IMR-90 (cell line): ENCODE measurements around the gene TMEM161B. TPM values are rescaled to one million over a fixed set of nuclear protein-coding genes. Genes with fewer than 3 reads are reported as not detected.

ENCODE experiments used
- ATAC-seq: fragments of 200-7000 bp; cut with Tn5 transposase; 2 replicates; pipeline ENCODE4 v1.9.1; 2020; ENCODE audit warnings: low read depth, mild to moderate bottlenecking, moderate library complexity
- BruUV-seq: library from RNA; stranded (reverse); fragments of 400-500 nt; replicated peaks from 2 replicates; lab custom pipeline; 2021; lab: Mats Ljungman, UMichigan
- CTCF ChIA-PET: fragments of 300-600 bp; formaldehyde crosslinking; extraction: SDS; loops from one replicate; lab custom pipeline; 2021; ENCODE audit warnings: antibody characterized with exemption; lab: Yijun Ruan, JAX
- POLR2A ChIA-PET: fragments of 300-600 bp; sonication (Branson Sonifier 250); formaldehyde crosslinking; loops from one replicate; lab custom pipeline; 2022; ENCODE audit warnings: antibody characterized with exemption; ENCODE audit not compliant: unreplicated experiment; lab: Charles Lee
- DNase-seq: peaks from one replicate; pipeline ENCODE4 v3.0.0; 2013
- H2AFZ ChIP-seq: replicated peaks from 2 replicates; pipeline ENCODE3; 2013; ENCODE audit warnings: low read length, mild to moderate bottlenecking; ENCODE audit not compliant: poor library complexity
- H2AK5ac ChIP-seq: 2 replicates; pipeline ENCODE4 v1.6.1; 2013; ENCODE audit warnings: low read depth, low read length, inconsistent platforms
- H2AK9ac ChIP-seq: replicated peaks from 2 replicates; pipeline ENCODE3; 2013; ENCODE audit warnings: mild to moderate bottlenecking, low read depth, low read length, moderate library complexity; ENCODE audit not compliant: poor library complexity
- H2BK120ac ChIP-seq: 2 replicates; pipeline ENCODE4 v1.6.1; 2013; ENCODE audit warnings: low read depth, low read length, inconsistent platforms
- H2BK15ac ChIP-seq: 3 replicates; pipeline ENCODE4 v1.6.1; 2013; ENCODE audit warnings: low read depth, low read length, inconsistent platforms
- H2BK20ac ChIP-seq: 2 replicates; pipeline ENCODE4 v1.6.1; 2013; ENCODE audit warnings: low read depth, mild to moderate bottlenecking, inconsistent platforms, low read length, moderate library complexity
- H2BK5ac ChIP-seq: 2 replicates; pipeline ENCODE4 v1.6.1; 2013; ENCODE audit warnings: mild to moderate bottlenecking, low read depth, low read length, inconsistent platforms; ENCODE audit not compliant: poor library complexity, severe bottlenecking
- H3K14ac ChIP-seq: replicated peaks from 2 replicates; pipeline ENCODE4 v1.6.1; 2013; ENCODE audit warnings: low read depth, low read length, inconsistent platforms
- H3K18ac ChIP-seq: 2 replicates; pipeline ENCODE4 v1.6.1; 2013; ENCODE audit warnings: low read depth, low read length, control low read depth
- H3K23ac ChIP-seq: 2 replicates; pipeline ENCODE4 v1.6.1; 2013; ENCODE audit warnings: low read depth, low read length, inconsistent platforms
- H3K27ac ChIP-seq: 2 replicates; pipeline ENCODE4 v1.5.1; 2013; ENCODE audit warnings: mild to moderate bottlenecking, control low read depth, low read length; ENCODE audit not compliant: insufficient read depth
- H3K27me3 ChIP-seq: 2 replicates; pipeline ENCODE4 v1.6.1; 2013; ENCODE audit warnings: low read length; ENCODE audit not compliant: control insufficient read depth, insufficient read depth
- H3K36me3 ChIP-seq: 2 replicates; pipeline ENCODE4 v1.6.1; 2013; ENCODE audit warnings: low read length, mixed read lengths; ENCODE audit not compliant: control insufficient read depth, insufficient read depth
- H3K4ac ChIP-seq: 2 replicates; pipeline ENCODE4 v1.6.1; 2013; ENCODE audit warnings: low read depth, low read length, inconsistent platforms
- H3K4me1 ChIP-seq: 2 replicates; pipeline ENCODE4 v1.6.1; 2013; ENCODE audit warnings: low read length, mixed read lengths; ENCODE audit not compliant: control insufficient read depth, insufficient read depth
- H3K4me2 ChIP-seq: 2 replicates; pipeline ENCODE4 v1.6.1; 2013; ENCODE audit warnings: low read depth, mild to moderate bottlenecking, control low read depth, low read length, moderate library complexity
- H3K4me3 ChIP-seq: 2 replicates; pipeline ENCODE4 v1.5.1; 2013; ENCODE audit warnings: low read depth, mild to moderate bottlenecking, control low read depth, low read length, moderate library complexity; ENCODE audit not compliant: insufficient read depth
- H3K56ac ChIP-seq: 2 replicates; pipeline ENCODE4 v1.6.1; 2013; ENCODE audit warnings: low read length, inconsistent platforms; ENCODE audit not compliant: insufficient read depth; ENCODE audit errors: extremely low read depth
- H3K79me1 ChIP-seq, 2 experiments: 2 replicates each; pipeline ENCODE4 v1.6.1; 2013; ENCODE audit warnings: low read length in 2 of 2, inconsistent platforms in 1 of 2, low read depth in 1 of 2
- H3K9ac ChIP-seq: 2 replicates; pipeline ENCODE4 v1.6.1; 2013; ENCODE audit warnings: low read depth, low read length, control low read depth
- H3K9me1 ChIP-seq: 2 replicates; pipeline ENCODE4 v1.6.1; 2013; ENCODE audit warnings: low read length, inconsistent platforms; ENCODE audit not compliant: insufficient read depth
- H3K9me3 ChIP-seq: 2 replicates; pipeline ENCODE4 v1.6.1; 2013; ENCODE audit warnings: low read length; ENCODE audit not compliant: control insufficient read depth, insufficient read depth
- H4K20me1 ChIP-seq: 2 replicates; pipeline ENCODE4 v1.6.1; 2013; ENCODE audit warnings: low read length, inconsistent platforms; ENCODE audit not compliant: insufficient read depth
- H4K5ac ChIP-seq: 2 replicates; pipeline ENCODE4 v1.6.1; 2013; ENCODE audit warnings: mild to moderate bottlenecking, low read depth, low read length, control low read depth
- H4K8ac ChIP-seq, 2 experiments: 2 replicates each; pipeline ENCODE4 v1.6.1; 2013; ENCODE audit warnings: low read depth in 2 of 2, low read length in 2 of 2, control low read depth in 1 of 2, inconsistent platforms in 1 of 2
- H4K91ac ChIP-seq: 2 replicates; pipeline ENCODE4 v1.6.1; 2013; ENCODE audit warnings: low read depth, low read length, inconsistent platforms; ENCODE audit not compliant: insufficient read depth
- CHD1 ChIP-seq: IDR thresholded peaks from 2 replicates; pipeline ENCODE4 v1.6.1; 2012; ENCODE audit warnings: low read depth, low read length, improper control_type of control experiment
- MAZ ChIP-seq: IDR thresholded peaks from 2 replicates; pipeline ENCODE4 v1.6.1; 2012; ENCODE audit warnings: low read depth, mild to moderate bottlenecking, low read length, improper control_type of control experiment, moderate library complexity, borderline replicate concordance
- MXI1 ChIP-seq: IDR thresholded peaks from 2 replicates; pipeline ENCODE4 v1.6.1; 2012; ENCODE audit warnings: low read depth, mild to moderate bottlenecking, low read length, moderate library complexity, borderline replicate concordance
- NFE2L2 ChIP-seq: fragments of 150-350 bp; IDR thresholded peaks from 2 replicates; pipeline ENCODE4 v1.6.1; 2016; ENCODE audit warnings: low read depth, mild to moderate bottlenecking, low read length
- RAD21 ChIP-seq: IDR thresholded peaks from 2 replicates; pipeline ENCODE4 v1.6.1; 2012; ENCODE audit warnings: low read length, improper control_type of control experiment
- SMC3 ChIP-seq: fragments of 150-350 bp; IDR thresholded peaks from 2 replicates; pipeline ENCODE4 v1.6.1; 2016; ENCODE audit warnings: low read depth, mild to moderate bottlenecking, antibody characterized with exemption, low read length, moderate library complexity
- dilution Hi-C: fragments of 300-500 bp; cut with HindIII; formaldehyde crosslinking; loops from one replicate; pipeline ENCODE4 v1.14.3; 2018; ENCODE audit warnings: low sequenced_read_pairs; ENCODE audit not compliant: unreplicated experiment
- in situ Hi-C: fragments of 300-500 bp; cut with MboI; formaldehyde crosslinking; loops from 3 replicates; pipeline ENCODE4 v1.14.3; 2019; ENCODE audit warnings: low sequenced_read_pairs, inconsistent platforms, mixed read lengths
- intact Hi-C: fragments of 100-400 bp; cut with micrococcal nuclease; formaldehyde crosslinking; loops from 2 replicates; pipeline ENCODE4 v1.10.0; 2022
- polyA plus RNA-seq, 3 experiments: library from polyadenylated mRNA; depleted of rRNA; stranded (reverse); fragments of >200 nt; gene quantifications; 2 replicates each; pipeline ENCODE4 v1.2.3, GENCODE V29; 2012; ENCODE audit warnings: low replicate concordance in 1 of 3
- total RNA-seq: library from RNA; depleted of rRNA; stranded (reverse); fragments of >200 nt; gene quantifications from 2 replicates; pipeline ENCODE4 v1.2.3, GENCODE V29; 2012
- TF ChIP-seq, protein P1 (sequence below): conservative IDR thresholded peaks from 2 replicates; pipeline ENCODE4 v1.5.1; 2012; ENCODE audit warnings: mild to moderate bottlenecking, low read depth, low read length, improper control_type of control experiment

Gene TMEM161B
- total and polyA plus RNA-seq, 2 of the 4 experiments (the other 2 are of a cell fraction), result 7.4 to 9.3 TPM

DNA sequence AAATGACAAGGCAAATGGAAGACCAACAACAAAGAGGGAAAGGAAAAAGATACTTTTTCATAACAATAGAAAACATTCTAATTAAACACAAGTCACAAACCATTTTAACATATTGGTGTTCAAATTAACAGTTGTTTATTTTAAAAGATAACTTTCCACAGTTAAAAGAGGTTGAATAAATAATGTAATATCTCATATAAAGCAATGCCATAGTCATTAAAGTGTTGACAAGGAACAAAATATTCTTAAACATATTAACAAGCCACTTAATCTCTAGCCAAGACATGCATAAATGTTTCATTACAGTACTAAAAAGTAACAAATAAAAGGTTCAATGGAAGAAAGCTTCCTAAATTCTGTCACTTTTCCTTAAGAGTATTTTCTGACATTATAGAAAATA lies 12.6 kb downstream of the TMEM161B start:
- intact Hi-C loops, result no loop called here
- ChIA-PET POLR2A (no interaction called here), CTCF (no interaction called here)
- H3K79me1 ChIP-seq, result peaks cover 13 to 24% of the 10 kb centered on the region in 2 experiments
- dilution Hi-C loops, result no loop called here
- no peak overlapping the region for H3K9ac ChIP-seq
- no TSS peak for BruUV-seq
- no peak for DNase-seq
- H4K5ac ChIP-seq, result no peak overlapping the region
- no peaks in the 10 kb centered on the region for H3K27me3 ChIP-seq
- no peak overlapping the region for H2BK20ac ChIP-seq
- H3K9me1 ChIP-seq, result no peaks in the 10 kb centered on the region
- H2BK15ac ChIP-seq, result no peak overlapping the region
- no peak overlapping the region for H4K8ac ChIP-seq
- no peak overlapping the region for H2AK5ac ChIP-seq
- no peak overlapping the region for H3K14ac ChIP-seq
- H3K27ac ChIP-seq, result no peak overlapping the region
- no peaks in the 10 kb centered on the region for H3K9me3 ChIP-seq
- no peak overlapping the region for H2AFZ ChIP-seq
- H3K4me3 ChIP-seq, result no peak overlapping the region
- H2AK9ac ChIP-seq, result no peak overlapping the region
- H3K56ac ChIP-seq, result no peak overlapping the region
- H3K4ac ChIP-seq, result no peak overlapping the region
- H4K91ac ChIP-seq, result no peak overlapping the region
- no peak overlapping the region for H2BK5ac ChIP-seq
- H3K4me1 ChIP-seq, result no peaks in the 10 kb centered on the region
- no peak for TF ChIP-seq MAZ
- TF ChIP-seq RAD21, result no peak
- TF ChIP-seq SMC3, result no peak
- TF ChIP-seq MXI1, result no peak
- no peak for TF ChIP-seq CHD1
- TF ChIP-seq, protein P1, sequence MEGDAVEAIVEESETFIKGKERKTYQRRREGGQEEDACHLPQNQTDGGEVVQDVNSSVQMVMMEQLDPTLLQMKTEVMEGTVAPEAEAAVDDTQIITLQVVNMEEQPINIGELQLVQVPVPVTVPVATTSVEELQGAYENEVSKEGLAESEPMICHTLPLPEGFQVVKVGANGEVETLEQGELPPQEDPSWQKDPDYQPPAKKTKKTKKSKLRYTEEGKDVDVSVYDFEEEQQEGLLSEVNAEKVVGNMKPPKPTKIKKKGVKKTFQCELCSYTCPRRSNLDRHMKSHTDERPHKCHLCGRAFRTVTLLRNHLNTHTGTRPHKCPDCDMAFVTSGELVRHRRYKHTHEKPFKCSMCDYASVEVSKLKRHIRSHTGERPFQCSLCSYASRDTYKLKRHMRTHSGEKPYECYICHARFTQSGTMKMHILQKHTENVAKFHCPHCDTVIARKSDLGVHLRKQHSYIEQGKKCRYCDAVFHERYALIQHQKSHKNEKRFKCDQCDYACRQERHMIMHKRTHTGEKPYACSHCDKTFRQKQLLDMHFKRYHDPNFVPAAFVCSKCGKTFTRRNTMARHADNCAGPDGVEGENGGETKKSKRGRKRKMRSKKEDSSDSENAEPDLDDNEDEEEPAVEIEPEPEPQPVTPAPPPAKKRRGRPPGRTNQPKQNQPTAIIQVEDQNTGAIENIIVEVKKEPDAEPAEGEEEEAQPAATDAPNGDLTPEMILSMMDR, result no peak
- TF ChIP-seq NFE2L2, result no peak
- no peak overlapping the region for H3K18ac ChIP-seq
- H3K36me3 ChIP-seq, result no peaks in the 10 kb centered on the region
- in situ Hi-C loops, result no loop called here
- peaks cover 7% of the 10 kb centered on the region; the same call in 1 of the 2 replicates for H4K20me1 ChIP-seq
- no peak for ATAC-seq
- no peak overlapping the region for H3K4me2 ChIP-seq
- no peak overlapping the region for H2BK120ac ChIP-seq
- no peak overlapping the region for H3K23ac ChIP-seq
